H1 (cell line): ENCODE data around the gene PF4V1. TPM values are rescaled to one million over a fixed set of nuclear protein-coding genes. Genes with fewer than 3 reads are reported as not detected.

Source experiments
- CEBPB ChIP-seq: IDR thresholded peaks from 2 replicates; pipeline ENCODE4 v1.6.1; 2012; ENCODE audit warnings: low read depth, low read length
- KDM1A ChIP-seq: fragments of 200-600, 300-600 bp; sonication (generic); IDR thresholded peaks from 2 replicates; pipeline ENCODE4 v1.7.1; 2016; ENCODE audit warnings: mild to moderate bottlenecking, low read length, borderline replicate concordance
- PHF8 ChIP-seq: fragments of 200-600 bp; sonication (generic); conservative IDR thresholded peaks from 2 replicates; pipeline ENCODE4 v1.7.1; 2012; ENCODE audit warnings: low read depth, mild to moderate bottlenecking, inconsistent platforms, low read length, moderate library complexity
- POLR2A ChIP-seq, 2 experiments: IDR thresholded peaks; 1 replicate in 1 of 2; 2 replicates in 1 of 2; pipeline ENCODE4 v1.6.1; 2011; ENCODE audit warnings: low read depth in 2 of 2, low read length in 2 of 2, mild to moderate bottlenecking in 2 of 2; ENCODE audit errors: control extremely low read depth in 1 of 2
- SAP30 ChIP-seq: fragments of 300-600 bp; sonication (generic); IDR thresholded peaks from 2 replicates; pipeline ENCODE4 v1.7.1; 2012; ENCODE audit warnings: low read length, moderate library complexity, mild to moderate bottlenecking, inconsistent platforms; ENCODE audit not compliant: insufficient read depth, insufficient replicate concordance
- SP1 ChIP-seq: IDR thresholded peaks from 2 replicates; pipeline ENCODE4 v1.6.1; 2011; ENCODE audit warnings: low read depth, low read length
- polyA plus RNA-seq, 7 experiments: library from polyadenylated mRNA; depleted of rRNA in 3 of 7; stranded (reverse) in 5 of 7; unstranded in 2 of 7; fragments of >200 nt in 5 of 7; fragments of 200-250 nt in 2 of 7; gene quantifications; 1 replicate in 5 of 7; 2 replicates in 1 of 7; 4 replicates in 1 of 7; pipeline versions ENCODE4 v1.2.1 to v1.2.3, GENCODE V29; 2011 to 2013; ENCODE audit warnings: missing spikeins in 2 of 7, mixed read lengths in 2 of 7
- total RNA-seq: library from RNA; stranded (reverse); fragmentation: NEBNext Ultra II Directional; extraction: Animal tissue kit (Norgen Biotek cat#: 25700); gene quantifications from 2 replicates; pipeline ENCODE4 v1.2.1, GENCODE V29; 2021

Gene PF4V1
- total and polyA plus RNA-seq, 2 of the 8 experiments (the other 6 are each of a cell fraction or from before 2014, with no cell fraction given): not detected

DNA sequence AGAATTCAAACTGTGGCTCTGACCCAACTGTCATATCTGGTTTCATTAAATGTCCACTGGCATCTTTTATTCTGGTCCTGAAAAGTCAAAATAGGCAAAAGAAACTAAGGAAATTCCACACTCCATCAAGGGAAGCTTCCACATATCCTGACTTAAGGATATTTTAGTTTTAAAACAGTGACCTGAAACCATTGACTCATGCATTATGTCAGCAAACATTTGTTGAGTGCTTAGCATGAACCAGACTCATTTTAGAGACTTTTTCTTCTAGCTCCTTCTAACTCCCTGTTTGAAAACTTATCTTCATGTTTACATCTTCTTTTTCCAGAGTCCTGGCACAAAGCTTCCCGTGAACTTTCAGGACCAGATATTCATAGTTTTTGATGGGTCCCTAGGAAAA, 9.2 kb downstream of the PF4V1 start (continued):
- no peak for TF ChIP-seq POLR2A (IDR thresholded peaks at IDR 0.05; ENCODE audit: control extremely low read depth in 1 of 2, low read depth in 2 of 2, low read length in 2 of 2)
- no peak for TF ChIP-seq SAP30
- TF ChIP-seq PHF8: no peak
- no peak for TF ChIP-seq KDM1A
- no peak for TF ChIP-seq CEBPB
- no peak for TF ChIP-seq SP1
